Panc1 (cell line): ENCODE measurements around the gene SORBS1. TPM values are rescaled to one million over a fixed set of nuclear protein-coding genes. Genes with fewer than 3 reads are reported as not detected.

Experiments used
- ATAC-seq: fragments of 200-7000 bp; cut with Tn5 transposase; 2 replicates; pipeline ENCODE4 v1.9.1; 2020; ENCODE audit warnings: mild to moderate bottlenecking, moderate library complexity
- BruUV-seq: library from RNA; stranded (reverse); fragments of 400-500 nt; replicated peaks from 2 replicates; lab custom pipeline; 2021; lab: Mats Ljungman, UMichigan
- CTCF ChIA-PET: fragments of 300-600 bp; sonication (Branson Sonifier 250); formaldehyde crosslinking; loops from one replicate; lab custom pipeline; 2022; ENCODE audit warnings: antibody characterized with exemption; lab: Charles Lee
- POLR2A ChIA-PET: fragments of 300-600 bp; sonication (Branson Sonifier 250); formaldehyde crosslinking; loops from one replicate; lab custom pipeline; 2022; ENCODE audit warnings: antibody characterized with exemption; lab: Charles Lee
- DNase-seq: peaks from one replicate; pipeline ENCODE4 v3.0.0-alpha.2; 2010; ENCODE audit warnings: low read depth, low spot score
- H3K27ac ChIP-seq: 2 replicates; pipeline ENCODE4 v1.5.1; 2011; ENCODE audit warnings: mild to moderate bottlenecking, low read length, inconsistent platforms
- H3K27me3 ChIP-seq: fragments of 200-500 bp; sonication (Bioruptor generic); 2 replicates; pipeline ENCODE4 v1.6.0; 2014; ENCODE audit warnings: low read length, inconsistent platforms; ENCODE audit not compliant: control insufficient read depth, insufficient read depth
- H3K36me3 ChIP-seq: fragments of 200-500 bp; sonication (Bioruptor generic); 2 replicates; pipeline ENCODE4 v1.5.1; 2014; ENCODE audit warnings: inconsistent platforms, mild to moderate bottlenecking, low read length, moderate library complexity; ENCODE audit not compliant: control insufficient read depth, insufficient read depth
- H3K4me1 ChIP-seq: 2 replicates; pipeline ENCODE4 v1.5.1; 2011; ENCODE audit warnings: inconsistent platforms, mild to moderate bottlenecking, low read length, moderate library complexity; ENCODE audit not compliant: control insufficient read depth, insufficient read depth
- H3K4me3 ChIP-seq, 2 experiments: 2 replicates each; pipeline ENCODE4 v1.5.1; 2011 to 2012; ENCODE audit warnings: low read depth in 2 of 2, low read length in 2 of 2, mild to moderate bottlenecking in 2 of 2, inconsistent platforms in 1 of 2, moderate library complexity in 1 of 2
- H3K9me3 ChIP-seq: fragments of 200-500 bp; sonication (Bioruptor generic); 2 replicates; pipeline ENCODE4 v1.5.1; 2014; ENCODE audit warnings: low read depth, mild to moderate bottlenecking, inconsistent platforms, low read length, moderate library complexity; ENCODE audit not compliant: control insufficient read depth, insufficient read depth
- CTCF ChIP-seq: fragments of 450-650 bp; IDR thresholded peaks from 2 replicates; pipeline ENCODE4 v1.5.1; 2017; ENCODE audit warnings: mild to moderate bottlenecking
- POLR2AphosphoS5 ChIP-seq: IDR thresholded peaks from 2 replicates; pipeline ENCODE4 v1.6.1; 2012; ENCODE audit warnings: mild to moderate bottlenecking, low read depth, low read length, moderate library complexity
- REST ChIP-seq, 2 experiments: IDR thresholded peaks; 2 replicates each; pipeline ENCODE4 v1.6.1; 2011 to 2012; ENCODE audit warnings: low read depth in 2 of 2, control low read depth in 1 of 2, low read length in 1 of 2, mild to moderate bottlenecking in 1 of 2, moderate library complexity in 1 of 2; ENCODE audit not compliant: insufficient read depth in 1 of 2
- SIN3A ChIP-seq: IDR thresholded peaks from 2 replicates; pipeline ENCODE4 v1.6.1; 2012; ENCODE audit warnings: low read depth, mild to moderate bottlenecking, low read length, moderate library complexity, borderline replicate concordance; ENCODE audit not compliant: insufficient read depth
- TCF7L2 ChIP-seq: IDR thresholded peaks from 2 replicates; pipeline ENCODE4 v1.6.1; 2011; ENCODE audit warnings: mild to moderate bottlenecking, low read depth, low read length, inconsistent platforms
- in situ Hi-C: cut with HindIII; loops from 2 replicates; pipeline ENCODE4 v1.10.0; 2016; ENCODE audit warnings: low sequenced_read_pairs, low pct_unique_long_range_greater_than_20kb
- intact Hi-C: fragments of 100-400 bp; cut with micrococcal nuclease; formaldehyde crosslinking; loops from one replicate; pipeline ENCODE4 v1.10.0; 2022; ENCODE audit not compliant: unreplicated experiment
- total RNA-seq: library from RNA; stranded (reverse); gene quantifications from one replicate; pipeline ENCODE4 v1.2.1, GENCODE V29; 2021; ENCODE audit not compliant: unreplicated experiment

SORBS1 gene
- total RNA-seq, 1 experiment from 2014 or later: 29.4 TPM

- DNase-seq: no peak
- no peak overlapping the region for H3K4me3 ChIP-seq
- no TSS peak for BruUV-seq
- H3K4me1 ChIP-seq: peaks cover 31% of the 10 kb centered on the region
- H3K27ac ChIP-seq: peak overlapping the region; percentile 44
- no peaks in the 10 kb centered on the region for H3K9me3 ChIP-seq
- TF ChIP-seq REST (IDR thresholded peaks at IDR 0.05; ENCODE audit: insufficient read depth in 1 of 2, low read depth in 2 of 2, low read length in 1 of 2) (no peak), POLR2AphosphoS5 (no peak), CTCF (no peak), TCF7L2 (no peak), SIN3A (no peak)
- H3K36me3 ChIP-seq: no peaks in the 10 kb centered on the region
- ChIA-PET POLR2A (interaction anchor here (1.1 kb wide), 1 partner anchor 111 kb away, joined by 3 read pairs; no protein-coding TSS in a partner anchor), CTCF (interaction anchor here (1.4 kb wide), 1 partner anchor 46 kb away, joined by 3 read pairs; no protein-coding TSS in a partner anchor)
- H3K27me3 ChIP-seq: no peaks in the 10 kb centered on the region
- in situ Hi-C loops: no loop called here
- intact Hi-C loops: no loop called here
- no peak for ATAC-seq
Measured at GRCh38 chr10:95477175-95477520, 84.0 kb downstream of the SORBS1 start.

- CTCF ChIA-PET: no interaction called here
- DNase-seq (no peak), ATAC-seq (no peak)
- H3K27ac ChIP-seq: peak overlapping the region; percentile 44
- no peaks in the 10 kb centered on the region for H3K27me3 ChIP-seq
- no peaks in the 10 kb centered on the region for H3K36me3 ChIP-seq
- TF ChIP-seq CTCF (no peak), TCF7L2 (no peak), POLR2AphosphoS5 (no peak)
- intact Hi-C loops: no loop called here
- in situ Hi-C loops: no loop called here
- H3K4me3 ChIP-seq: no peak overlapping the region
- H3K4me1 ChIP-seq: peaks cover 31% of the 10 kb centered on the region
- POLR2A ChIA-PET: interaction anchor here (1.1 kb wide), 1 partner anchor 110 kb away, joined by 3 read pairs; no protein-coding TSS in a partner anchor
- no peaks in the 10 kb centered on the region for H3K9me3 ChIP-seq
- BruUV-seq: no TSS peak
Measured at GRCh38 chr10:95476469-95477174, 84.5 kb downstream of the SORBS1 start.
